WTC11 (cell line): Measurements from ENCODE around the gene ACYP2.

ENCODE experiments used
- CREM ChIP-seq: sonication (generic); formaldehyde crosslinking; IDR thresholded peaks from 2 replicates; pipeline ENCODE4 v1.8.1; 2022; ENCODE audit warnings: mild to moderate bottlenecking, missing genetic modification reagents, moderate library complexity
- CTCF ChIP-seq: fragments of 200-600 bp; IDR thresholded peaks from 2 replicates; pipeline ENCODE4 v1.8.0; 2022; ENCODE audit warnings: antibody characterized with exemption
- HMGXB4 ChIP-seq: sonication (generic); formaldehyde crosslinking; IDR thresholded peaks from 2 replicates; pipeline ENCODE4 v1.8.1; 2023; ENCODE audit warnings: mild to moderate bottlenecking, moderate library complexity, missing genetic modification reagents

GRCh38 chr2:54271189-54271588 is 155.8 kb downstream of the ACYP2 start:
- TF ChIP-seq CREM (no peak), HMGXB4 (CRISPR knock-in tag) (no peak), CTCF (no peak)
